Activated naive CD4-positive, alpha-beta T cell treated with Interleukin-2 at 50 U/mL for 16 hours (primary cell): ENCODE measurements around the gene TRPM7.
"Not testable (repeated sequence)": the region's sequence is repeated elsewhere in the genome, so short reads cannot be mapped to it uniquely, and the experiment has no call there.

ENCODE experiments used
- DNase-seq: peaks from one replicate; pipeline ENCODE4 v3.0.0-alpha.2; 2020

Gene TRPM7

GRCh38 chr15:50669611-50670010 is 17.0 kb downstream of the TRPM7 start:
- DNase-seq = no peak

GRCh38 chr15:50665938-50666337 is 20.7 kb downstream of the TRPM7 start:
- no peak for DNase-seq

- DNase-seq = no peak
These were observed 31.0 kb downstream of the TRPM7 start for GRCh38 chr15:50655555-50655954.

GRCh38 chr15:50653156-50653743 is 33.3 kb downstream of the TRPM7 start:
- DNase-seq = no peak

- DNase-seq = no peak
These were observed 33.9 kb downstream of the TRPM7 start for GRCh38 chr15:50652671-50653070.

GRCh38 chr15:50641318-50641717 is 45.3 kb downstream of the TRPM7 start:
- no peak for DNase-seq

- no peak for DNase-seq
These were observed 50.5 kb downstream of the TRPM7 start for GRCh38 chr15:50636146-50636545.

GRCh38 chr15:50633653-50634052 is 52.9 kb downstream of the TRPM7 start:
- no peak for DNase-seq

- no peak for DNase-seq
These were observed 58.2 kb downstream of the TRPM7 start for GRCh38 chr15:50628421-50628820.

GRCh38 chr15:50627351-50628055 is 59.1 kb downstream of the TRPM7 start:
- no peak for DNase-seq

GRCh38 chr15:50624616-50625168 is 61.9 kb downstream of the TRPM7 start:
- DNase-seq = no peak

- not testable (repeated sequence) for DNase-seq
These were observed 64.1 kb downstream of the TRPM7 start for GRCh38 chr15:50622361-50622943.

GRCh38 chr15:50616960-50617359 is 69.6 kb downstream of the TRPM7 start:
- not testable (repeated sequence) for DNase-seq

GRCh38 chr15:50616554-50616953 is 70.0 kb downstream of the TRPM7 start:
- not testable (repeated sequence) for DNase-seq

GRCh38 chr15:50613600-50613999 is 73.0 kb downstream of the TRPM7 start:
- no peak for DNase-seq

- DNase-seq = no peak
These were observed 79.5 kb downstream of the TRPM7 start for GRCh38 chr15:50607129-50607528.

- no peak for DNase-seq
These were observed 81.1 kb downstream of the TRPM7 start for GRCh38 chr15:50605462-50605861.

GRCh38 chr15:50602028-50602427 is 84.6 kb downstream of the TRPM7 start:
- DNase-seq = not testable (repeated sequence)

- DNase-seq = no peak
These were observed 92.3 kb downstream of the TRPM7 start for GRCh38 chr15:50594311-50594710.

- DNase-seq = no peak
These were observed 92.8 kb downstream of the TRPM7 start for GRCh38 chr15:50593761-50594160.

- DNase-seq = no peak
These were observed 96.3 kb downstream of the TRPM7 start for GRCh38 chr15:50590288-50590687.

GRCh38 chr15:50577492-50577891 is 109.1 kb downstream of the TRPM7 start:
- DNase-seq = no peak

- DNase-seq = no peak
These were observed 110.4 kb downstream of the TRPM7 start for GRCh38 chr15:50576166-50576565.

GRCh38 chr15:50573842-50574241 is 112.8 kb downstream of the TRPM7 start:
- not testable (repeated sequence) for DNase-seq
